GOT3 (cell line): ENCODE measurements around the gene RASA3.
"Not testable (repeated sequence)": the region's sequence is repeated elsewhere in the genome, so short reads cannot be mapped to it uniquely, and the experiment has no call there.

Experiments
- DNase-seq: peaks from one replicate; lab custom pipeline; 2025; ENCODE audit warnings: mixed read lengths; lab: John Stamatoyannopoulos, UW

Gene RASA3

DNA sequence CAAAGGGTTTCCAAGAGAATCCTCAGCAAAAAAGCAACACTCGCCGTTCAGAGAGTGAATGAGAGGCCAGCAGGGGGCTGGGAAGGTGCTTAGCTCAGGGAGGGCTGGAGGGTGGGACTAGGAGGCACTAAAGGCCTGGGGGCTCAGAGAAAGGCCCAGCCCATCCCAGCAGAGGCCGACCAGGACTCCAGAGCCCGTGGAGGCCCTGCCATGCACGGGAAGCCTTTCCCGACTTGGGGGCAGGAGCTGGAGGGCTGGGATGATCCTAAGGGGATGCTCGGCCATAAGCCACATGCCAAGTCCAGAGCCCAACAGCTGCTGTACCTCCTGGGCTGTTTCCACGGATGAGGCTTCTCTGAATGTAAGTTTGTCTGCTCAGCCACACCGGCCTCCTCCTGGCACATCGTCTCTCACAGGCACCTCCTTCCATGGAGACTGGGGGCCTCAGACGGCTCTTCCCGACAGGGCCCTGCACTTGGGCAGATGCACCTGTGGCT, 19.5 kb downstream of the RASA3 start:
- DNase-seq = no peak

DNA sequence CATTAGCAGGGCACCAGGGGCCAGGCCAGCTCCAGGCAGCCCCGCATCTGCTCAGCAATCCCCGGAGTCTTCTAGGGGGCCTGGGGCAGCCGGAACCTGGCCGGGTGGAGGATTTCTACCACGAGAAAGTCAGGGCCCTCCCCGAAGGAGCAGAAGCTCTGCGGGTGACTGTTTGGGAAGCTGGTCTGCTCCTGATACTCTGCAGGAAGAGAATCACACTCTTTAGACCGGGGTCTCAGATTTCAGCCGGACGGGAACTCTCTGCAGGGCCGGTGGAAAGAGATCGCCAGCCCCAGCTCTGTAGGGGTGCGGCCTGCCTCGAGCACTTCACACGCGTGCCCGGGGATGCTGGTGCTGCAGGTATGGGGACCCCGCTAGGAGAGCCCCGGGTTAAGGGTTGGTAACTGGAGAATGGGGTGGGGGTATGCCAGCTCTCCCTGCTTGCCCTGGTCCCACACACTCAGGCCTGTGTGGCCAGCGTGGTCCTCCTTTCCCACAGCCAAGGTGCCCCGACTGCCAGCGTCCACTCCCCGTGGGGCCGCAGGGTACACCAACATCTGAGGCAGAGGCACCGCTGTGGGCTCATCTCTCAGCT, 20.1 kb downstream of the RASA3 start:
- no peak for DNase-seq

DNA sequence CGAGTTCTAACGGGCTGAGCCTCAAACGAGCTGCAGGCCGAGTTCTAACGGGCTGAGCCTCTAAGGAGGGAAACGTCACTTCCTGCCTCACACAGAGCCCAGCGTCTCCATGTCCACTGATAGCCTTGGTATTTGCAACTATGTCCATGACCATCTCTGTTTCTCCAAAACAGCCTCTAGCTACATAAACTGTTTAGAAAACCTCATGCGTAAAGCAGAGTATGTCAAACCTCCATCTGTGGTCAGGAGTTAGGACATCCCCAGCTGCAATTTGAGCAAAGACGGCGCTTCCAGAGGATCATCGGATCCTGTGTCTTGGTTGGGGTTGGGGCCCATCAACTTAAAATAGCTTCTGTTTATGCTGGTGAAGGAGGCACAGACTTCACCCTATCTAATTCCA, 20.8 kb downstream of the RASA3 start:
- no peak for DNase-seq

DNA sequence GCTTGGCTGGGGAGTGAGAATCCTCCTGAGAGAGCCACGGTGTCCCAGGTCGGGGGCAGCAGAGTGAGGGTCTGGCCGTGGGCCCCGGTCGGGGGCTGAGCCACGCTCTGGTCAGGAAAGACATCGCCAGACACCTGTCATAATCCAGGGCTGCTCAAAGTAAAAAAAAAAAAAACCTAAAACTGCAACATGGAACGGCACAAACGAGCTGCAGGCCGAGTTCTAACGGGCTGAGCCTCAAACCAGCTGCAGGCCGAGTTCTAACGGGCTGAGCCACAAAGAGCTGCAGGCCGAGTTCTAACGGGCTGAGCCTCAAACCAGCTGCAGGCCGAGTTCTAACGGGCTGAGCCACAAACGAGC, 21.6 kb downstream of the RASA3 start:
- not testable (repeated sequence) for DNase-seq

DNA sequence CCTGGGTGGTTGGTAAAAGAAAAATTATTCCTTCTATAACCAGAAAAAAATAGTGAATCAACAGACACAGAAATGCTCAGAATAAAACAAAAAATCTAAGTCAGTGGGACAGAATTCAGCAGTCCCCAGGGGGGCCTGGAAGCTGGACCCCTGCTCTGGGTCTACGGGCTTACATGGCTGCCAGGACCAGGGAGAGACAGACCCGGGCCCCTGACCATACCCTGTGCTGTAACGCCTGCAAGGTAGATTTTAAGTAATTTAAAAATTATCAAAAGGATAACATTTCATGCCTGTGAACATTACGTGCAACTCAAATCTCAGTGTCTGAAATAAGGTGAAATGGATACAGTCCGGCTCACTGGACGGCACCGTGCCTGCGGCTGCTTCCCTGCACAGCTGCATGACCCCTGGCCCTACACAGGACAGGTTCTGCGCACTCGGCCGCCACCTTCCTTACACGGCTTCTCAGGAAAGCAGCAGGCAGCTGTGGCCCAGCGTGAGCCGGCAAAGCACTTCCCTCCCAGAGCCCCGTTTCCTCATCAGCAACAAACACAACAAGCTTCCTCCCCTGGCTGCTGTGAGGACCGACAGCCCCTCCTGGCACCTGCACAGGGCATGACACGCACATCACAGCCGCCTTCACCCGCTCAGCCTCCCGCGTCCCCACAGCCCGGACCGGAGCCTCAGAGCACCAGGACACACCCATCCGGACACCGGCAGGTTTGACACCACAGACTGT, 22.2 kb downstream of the RASA3 start:
- DNase-seq = no peak

DNA sequence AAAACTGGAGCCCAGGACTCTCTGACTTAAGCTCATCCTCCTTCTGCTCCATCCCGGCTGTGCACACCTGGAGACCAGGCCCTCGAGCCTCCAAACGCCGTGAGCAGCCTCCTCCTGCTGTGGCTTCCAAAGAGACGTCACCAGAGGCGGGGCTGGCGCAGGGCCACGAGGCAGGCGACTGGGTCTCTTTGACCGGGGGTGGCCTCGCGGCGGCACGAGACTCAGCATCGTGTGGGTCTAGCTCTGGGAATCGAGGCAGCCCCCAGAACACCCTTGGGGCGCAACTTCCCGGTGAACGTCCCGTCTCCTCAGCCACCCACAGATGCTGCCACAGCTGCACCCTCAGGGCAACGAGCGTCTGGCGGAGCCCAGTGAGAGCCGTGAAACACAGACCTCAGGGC, 22.8 kb downstream of the RASA3 start:
- no peak for DNase-seq

DNA sequence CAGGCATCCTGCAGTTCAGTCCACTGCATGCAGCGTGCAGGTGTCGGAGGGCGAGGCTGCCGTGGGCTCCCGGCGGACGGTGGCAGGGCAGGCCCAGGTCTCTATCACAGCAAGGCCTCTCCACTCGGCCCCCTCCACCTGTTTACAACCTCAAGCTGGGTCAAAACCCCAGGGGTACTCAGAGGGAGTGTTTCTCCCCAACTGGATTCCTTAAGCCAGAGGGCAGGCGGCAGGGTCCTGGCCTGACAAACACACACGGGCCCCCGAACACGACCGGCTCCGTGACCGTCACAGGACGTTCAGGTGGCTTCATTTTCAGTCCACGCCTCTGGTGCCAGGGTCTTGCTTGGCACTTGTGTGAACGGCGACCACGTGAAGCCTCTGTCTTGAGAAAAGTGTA, 23.5 kb downstream of the RASA3 start:
- DNase-seq = no peak

DNA sequence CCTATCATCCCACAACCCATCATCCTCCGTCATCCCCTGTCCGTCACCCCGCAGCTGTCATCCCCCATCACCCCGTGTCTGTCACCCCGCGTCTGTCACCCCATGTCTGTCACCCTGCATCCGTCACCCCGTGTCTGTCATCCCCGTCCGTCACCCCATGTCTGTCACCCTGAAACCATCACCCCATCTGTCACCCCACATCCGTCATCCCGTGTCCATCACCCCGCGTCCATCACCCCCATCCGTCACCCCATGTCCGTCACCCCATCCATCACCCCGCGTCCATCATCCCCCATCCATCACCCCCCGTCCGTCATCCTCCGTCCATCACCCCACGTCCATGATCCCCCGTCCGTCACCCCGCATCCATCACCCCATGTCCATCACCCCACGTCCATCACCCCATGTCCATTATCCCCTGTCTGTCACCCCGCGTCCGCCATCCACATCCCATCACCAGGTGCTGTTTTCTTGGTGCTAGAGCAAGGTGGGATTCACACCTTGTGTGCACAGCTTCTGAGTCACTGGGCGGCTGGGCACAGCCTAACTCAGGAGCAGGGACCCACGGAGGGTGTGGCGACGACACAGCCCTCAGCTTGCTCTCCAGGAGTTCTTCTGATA, 24.2 kb downstream of the RASA3 start:
- no peak for DNase-seq

DNA sequence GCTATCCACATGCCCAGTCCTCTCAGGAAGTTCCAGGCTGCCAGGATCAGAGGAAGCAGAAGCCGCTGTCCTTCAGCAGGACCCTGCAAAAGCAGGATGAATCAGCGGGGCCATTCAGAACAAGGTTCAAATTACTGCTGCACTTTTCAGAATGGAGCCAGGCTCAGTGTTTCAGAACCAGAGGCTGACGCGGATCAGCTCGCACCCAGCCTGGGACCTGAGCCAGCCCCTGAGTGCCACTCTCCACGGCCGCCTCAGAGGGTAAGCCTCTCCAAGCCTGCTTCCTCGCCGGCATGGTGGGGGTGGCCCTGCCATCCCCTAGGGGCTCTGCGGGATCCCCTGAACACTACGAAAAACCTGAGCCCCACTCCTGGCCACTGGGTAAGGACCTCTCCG, 24.7 kb downstream of the RASA3 start:
- no peak for DNase-seq

DNA sequence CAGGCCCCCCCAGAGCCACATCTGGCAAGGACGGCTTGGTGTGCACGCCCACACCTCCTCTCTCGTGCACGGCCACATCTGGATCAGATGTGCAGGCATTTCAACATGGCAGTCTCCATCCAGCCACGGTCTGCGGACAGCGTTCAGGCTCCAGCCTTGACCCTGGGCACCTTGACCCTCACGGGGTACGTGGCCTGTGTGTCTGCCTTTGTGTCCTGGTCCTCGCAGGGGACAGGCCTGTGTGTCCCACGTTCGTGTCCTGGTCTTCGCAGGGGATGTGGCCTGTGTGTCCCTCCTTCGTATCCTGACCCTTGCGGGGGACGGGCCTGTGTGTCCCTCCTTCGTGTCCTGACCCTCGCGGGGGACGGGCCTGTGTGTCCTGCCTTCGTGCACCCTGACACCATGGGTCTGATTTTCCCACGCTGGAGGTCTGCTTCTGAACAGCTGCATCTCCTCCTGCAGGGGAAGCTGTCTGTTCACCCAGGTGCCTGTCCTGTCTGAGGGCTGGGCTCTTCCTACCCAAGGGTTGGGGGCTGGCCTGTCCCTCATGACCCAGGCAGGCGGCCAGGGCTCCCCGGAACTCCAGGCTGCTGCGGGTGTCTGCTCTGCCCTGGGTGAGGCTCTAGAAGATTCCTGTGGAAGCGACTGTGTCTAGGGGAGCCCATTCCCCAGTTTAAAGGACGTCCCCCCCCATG, 25.3 kb downstream of the RASA3 start:
- DNase-seq = no peak

DNA sequence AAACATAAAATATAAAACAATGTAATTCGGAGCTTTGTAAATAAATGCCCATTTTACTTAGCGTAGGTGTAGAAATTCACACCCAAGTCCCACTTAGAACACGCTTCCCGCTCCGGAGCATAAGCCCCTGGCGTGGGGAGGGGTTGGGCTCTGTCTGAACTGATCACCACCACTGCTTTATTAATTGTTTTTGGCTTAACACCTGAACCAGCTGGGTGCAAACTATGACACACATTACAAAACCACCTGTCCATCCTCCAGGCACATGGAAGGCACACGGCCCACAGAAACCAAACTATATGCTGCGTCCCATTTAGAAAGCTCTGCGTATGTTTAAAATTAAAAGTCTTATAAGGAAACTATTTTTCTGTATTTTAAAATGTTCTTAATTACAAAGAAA, 25.9 kb downstream of the RASA3 start:
- DNase-seq = no peak

DNA sequence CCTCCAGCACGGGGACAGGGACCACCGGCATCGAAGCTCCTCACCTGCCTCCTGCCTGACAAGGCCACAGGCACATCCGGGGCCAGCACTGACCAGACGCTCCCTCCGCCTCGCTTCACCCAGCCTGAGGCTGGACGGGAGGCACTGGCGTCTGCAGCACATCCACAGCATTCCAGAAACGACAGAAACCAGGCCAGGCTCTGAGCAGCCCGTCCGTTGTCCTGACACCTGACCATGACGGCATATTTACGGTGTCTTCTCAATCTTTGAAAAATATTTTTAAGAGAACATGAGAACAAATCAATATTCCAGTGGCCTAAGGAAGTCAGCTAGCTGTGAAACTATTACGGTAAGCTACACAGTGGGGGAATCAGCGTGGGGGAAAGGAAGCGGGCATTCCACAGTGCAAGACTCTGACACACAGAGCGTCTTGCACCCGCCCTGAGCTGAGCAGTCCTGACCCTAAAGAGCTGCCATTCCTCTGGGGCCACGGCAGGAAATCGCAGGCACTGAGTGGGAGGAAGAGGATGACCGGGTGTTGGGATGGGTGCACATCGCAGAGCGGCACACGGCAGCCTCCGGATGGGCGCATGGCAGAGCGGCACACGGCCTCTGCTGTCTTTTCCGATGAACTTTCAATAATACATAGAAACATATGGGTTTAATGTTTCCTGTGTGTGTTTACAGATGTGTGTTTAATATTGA, 26.8 kb downstream of the RASA3 start:
- no peak for DNase-seq

DNA sequence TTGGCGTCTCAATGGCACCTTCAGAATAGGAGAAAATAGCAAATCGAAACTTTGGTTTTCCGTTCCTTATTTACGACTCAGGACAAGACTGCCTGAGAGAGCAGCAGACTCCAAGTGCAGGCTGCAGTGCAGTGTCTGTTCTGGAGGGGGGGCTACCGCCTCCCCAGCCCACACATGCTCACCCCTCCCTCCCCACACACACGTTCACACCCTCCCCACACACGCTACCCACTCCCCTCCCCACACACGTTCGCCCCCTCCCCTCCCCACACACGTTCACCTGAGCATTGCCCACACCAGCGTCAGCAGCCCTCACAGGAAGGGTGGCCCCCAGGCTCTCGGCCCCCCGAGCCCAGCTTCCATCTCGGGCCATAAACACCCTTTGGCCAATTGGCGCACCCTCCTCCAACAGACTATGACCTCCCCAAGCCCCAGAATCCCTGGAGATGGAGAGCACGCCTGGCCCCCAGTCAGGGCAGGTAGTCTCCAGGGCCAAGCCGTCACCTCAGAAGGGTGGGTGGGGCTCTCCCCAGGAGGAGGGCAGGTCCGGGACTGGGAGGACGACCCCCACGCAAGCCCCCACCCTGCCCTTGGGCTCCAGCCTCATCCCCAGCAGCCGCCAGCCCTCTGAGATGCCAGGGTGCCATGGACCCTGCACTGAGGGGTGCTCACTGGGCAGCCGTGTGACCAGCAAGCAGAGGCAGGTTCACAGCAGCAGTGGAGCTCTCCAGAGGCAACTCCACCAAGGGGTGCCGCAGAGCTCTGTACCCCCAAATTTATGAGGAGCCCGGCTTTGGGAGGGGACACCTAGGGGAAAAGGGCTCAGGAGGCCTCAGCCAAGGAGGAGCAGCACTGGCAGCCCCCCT, 27.5 kb downstream of the RASA3 start:
- no peak for DNase-seq

DNA sequence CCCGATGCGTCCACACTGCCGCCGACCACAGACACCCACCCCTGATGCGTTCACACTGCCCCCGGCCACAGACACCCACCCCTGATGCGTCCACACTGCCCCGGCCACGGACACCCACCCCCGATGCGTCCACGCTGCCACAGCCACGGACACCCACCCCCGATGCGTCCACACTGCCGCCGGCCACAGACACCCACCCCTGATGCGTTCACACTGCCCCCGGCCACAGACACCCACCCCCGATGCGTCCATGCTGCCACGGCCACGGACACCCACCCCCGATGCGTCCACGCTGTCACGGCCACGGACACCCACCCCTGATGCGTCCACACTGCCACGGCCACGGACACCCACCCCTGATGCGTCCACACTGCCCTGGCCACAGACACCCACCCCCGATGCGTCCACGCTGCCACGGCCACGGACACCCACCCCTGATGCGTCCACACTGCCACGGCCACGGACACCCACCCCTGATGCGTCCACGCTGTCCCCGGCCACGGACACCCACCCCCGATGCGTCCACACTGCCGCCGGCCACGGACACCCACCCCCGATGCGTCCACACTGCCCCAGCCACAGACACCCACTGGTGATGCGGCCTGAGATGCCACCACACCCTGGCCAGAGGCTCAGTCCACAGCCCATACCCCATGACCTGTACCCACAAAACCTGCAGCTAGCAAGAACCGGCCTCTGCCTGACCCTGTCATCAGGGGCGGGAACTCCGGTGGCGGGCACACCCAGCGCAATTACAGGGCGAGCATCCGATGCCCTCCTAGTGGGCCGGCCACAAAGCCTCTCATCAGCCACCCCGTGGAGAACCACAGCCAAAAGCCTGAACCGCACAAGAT, 28.4 kb downstream of the RASA3 start:
- no peak for DNase-seq

DNA sequence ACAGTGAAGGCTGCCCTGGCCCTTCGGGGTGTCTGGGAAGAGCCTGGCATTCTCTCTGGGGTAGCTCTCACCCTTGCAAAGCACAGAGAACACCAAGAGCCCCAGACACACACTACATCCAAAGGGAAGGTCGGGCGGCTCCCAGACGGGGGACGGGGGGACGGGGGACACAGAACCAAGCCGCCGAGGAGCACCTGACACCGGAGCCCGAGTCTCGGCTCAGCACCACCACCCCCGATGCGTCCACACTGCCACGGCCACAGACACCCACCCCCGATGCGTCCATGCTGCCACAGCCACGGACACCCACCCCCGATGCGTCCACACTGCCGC, 29.2 kb downstream of the RASA3 start:
- DNase-seq = not testable (repeated sequence)

DNA sequence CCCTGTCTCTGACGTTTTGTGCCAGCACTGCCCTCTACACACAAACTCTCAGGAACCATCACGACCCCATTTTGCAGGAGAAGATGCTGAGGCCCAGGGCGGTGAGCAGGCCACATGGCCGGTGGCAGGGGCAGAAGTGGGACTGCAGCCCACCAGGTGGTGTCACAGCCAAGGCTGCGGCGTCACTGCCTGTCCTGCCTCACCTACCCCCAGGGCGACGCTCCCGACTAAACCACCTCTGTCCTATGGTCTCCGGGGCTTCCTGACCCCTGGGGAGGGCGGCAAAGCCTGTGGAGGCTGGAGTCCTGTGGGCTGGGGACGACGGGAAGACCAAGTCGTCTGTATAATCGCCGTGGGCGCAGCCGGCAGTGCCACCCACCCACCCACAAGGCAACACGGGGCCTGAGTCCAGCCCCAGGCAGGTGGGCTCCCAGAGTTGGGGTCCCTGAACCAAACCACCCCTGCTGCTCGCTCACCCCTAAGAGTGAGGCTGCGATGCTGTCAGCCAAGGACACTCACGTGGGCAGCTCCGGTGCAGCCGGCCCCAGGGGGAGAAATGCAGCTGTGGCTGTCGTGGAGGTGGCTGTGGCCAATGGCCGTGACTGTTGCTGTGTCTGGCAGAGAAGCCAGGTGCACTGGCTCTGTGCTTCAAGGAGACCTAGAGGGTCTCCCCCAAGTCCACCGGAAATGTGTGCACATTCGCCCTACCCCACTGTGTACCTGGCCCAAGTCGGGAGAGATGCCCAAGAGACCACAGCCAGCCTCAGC, 29.7 kb downstream of the RASA3 start:
- no peak for DNase-seq

DNA sequence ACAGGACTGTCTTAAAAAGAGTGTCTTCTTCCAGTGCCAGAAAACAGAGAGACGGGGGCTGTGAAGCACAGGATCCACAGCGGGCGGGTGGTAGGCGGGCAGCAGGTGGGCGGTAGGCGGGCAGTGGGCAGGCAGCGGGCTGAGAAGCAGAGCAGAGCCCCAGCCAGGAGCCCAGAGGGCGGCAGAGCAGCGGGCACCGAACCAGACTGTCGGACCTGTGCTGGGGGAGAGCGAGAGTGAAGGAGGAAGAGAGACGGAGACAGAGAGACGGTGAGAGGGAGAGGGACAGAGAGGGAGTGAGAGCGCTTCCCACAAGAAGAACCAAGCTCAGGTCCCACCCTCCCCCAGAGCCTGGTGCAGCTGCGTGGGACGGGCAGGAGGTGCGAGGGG, 30.3 kb downstream of the RASA3 start:
- no peak for DNase-seq

DNA sequence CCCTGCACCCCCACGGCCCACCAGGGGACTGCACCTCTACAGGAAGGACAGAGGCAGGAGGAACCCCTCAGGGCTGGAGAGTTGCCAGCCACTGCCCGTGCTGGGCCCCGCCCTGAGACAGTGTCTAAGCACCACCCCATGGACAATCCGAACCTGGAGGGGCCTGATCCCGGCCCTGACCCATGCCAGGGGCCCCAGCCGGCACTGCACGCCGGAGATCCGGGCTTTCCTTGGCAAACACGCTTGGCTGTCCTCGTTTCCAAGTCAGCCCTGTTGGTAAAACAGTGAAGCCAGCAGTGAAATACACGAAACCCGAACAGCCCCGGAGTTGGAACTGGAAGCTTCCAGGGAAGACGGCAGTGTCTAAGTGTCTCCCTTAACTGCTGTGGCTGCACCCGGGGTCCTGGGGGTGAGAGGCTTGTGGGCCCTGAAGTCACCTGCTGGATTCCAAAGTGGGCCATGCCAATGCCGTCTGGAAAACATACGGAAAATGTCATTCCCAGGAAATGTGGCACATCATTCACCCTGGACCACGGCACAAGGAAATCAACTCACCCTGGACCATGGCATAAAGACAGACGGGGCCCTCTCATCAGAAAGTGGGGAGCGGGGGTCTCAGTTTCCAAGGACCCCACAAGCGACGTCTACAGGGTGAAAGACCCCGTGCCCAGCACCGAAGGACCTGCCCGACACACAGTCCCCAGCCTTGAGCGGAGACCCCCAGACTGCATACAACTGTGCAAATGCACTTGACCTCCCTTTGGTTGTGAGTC, 30.9 kb downstream of the RASA3 start:
- DNase-seq = no peak
